Right cardiac atrium (tissue), 5 donors: ENCODE data around the gene GATA6. TPM values are rescaled to one million over a fixed set of nuclear protein-coding genes. Genes with fewer than 3 reads are reported as not detected.

Source experiments
- ATAC-seq, 2 donors: fragments of 200-7000 bp; cut with Tn5 transposase; one replicate each; pipeline versions ENCODE4 v1.8.0 to v1.9.1; 2020; ENCODE audit warnings: moderate library complexity in 2 of 2, mild to moderate bottlenecking in 1 of 2
- DNase-seq, 3 donors: peaks; one replicate each; pipeline ENCODE4 v3.0.0-alpha.2; 2020
- H3K27ac ChIP-seq: one replicate; pipeline ENCODE4 v1.5.1; 2013; ENCODE audit warnings: mild to moderate bottlenecking, low read length, control low read depth, moderate library complexity
- H3K27me3 ChIP-seq: one replicate; pipeline ENCODE4 v1.6.1; 2013; ENCODE audit not compliant: control insufficient read depth, insufficient read depth
- H3K4me1 ChIP-seq: one replicate; pipeline ENCODE4 v1.6.1; 2013; ENCODE audit warnings: low read length; ENCODE audit not compliant: control insufficient read depth, insufficient read depth
- H3K4me3 ChIP-seq: one replicate; pipeline ENCODE4 v1.5.1; 2013; ENCODE audit warnings: low read length, control low read depth
- H3K9me3 ChIP-seq: one replicate; pipeline ENCODE4 v1.6.1; 2013; ENCODE audit warnings: low read length; ENCODE audit not compliant: control insufficient read depth
- WGBS: extraction: QIAGEN DNeasy Blood & Tissue Kit; methylation state at CpG from one replicate; pipeline ENCODE4 v1.1.7; 2013; 5-methylcytosine and 5-hydroxymethylcytosine counted together
- intact Hi-C, 4 donors: fragments of 100-400 bp; cut with DNase I; formaldehyde crosslinking; loops; one replicate each; pipeline versions ENCODE4 v1.11.0 to v1.14.0; 2022 to 2023
- polyA plus RNA-seq: library from polyadenylated mRNA; stranded (reverse); fragments of 200-250 nt; gene quantifications from one replicate; pipeline ENCODE4 v1.2.3, GENCODE V29; 2013
- total RNA-seq, 4 donors: library from RNA; stranded (reverse); fragmentation: NEBNext Ultra II Directional; extraction: Animal tissue kit (Norgen Biotek cat#: 25700); gene quantifications; one replicate each; pipeline ENCODE4 v1.2.1, GENCODE V29; 2021
- donor health status: healthy with polysubstance abuse.
- donor health status: DM: no; HTN: yes; CAD: no.
- donor health status: DM: no; HTN: no; CAD: no.
- donor health status: DM: no; HTN: yes; CAD: no; lungs with severe emphysema.
- donor health status: DM: yes; HTN: yes; CAD: no.

The GATA6 gene
- total and polyA plus RNA-seq, 5 donors = 52.4 to 85.8 (median 73.6) TPM

GRCh38 chr18:22173221-22173927 lies 4.0 kb downstream of the GATA6 start:
- no peaks in the 10 kb centered on the region for H3K27me3 ChIP-seq
- peak overlapping the region; percentile 66 for H3K4me3 ChIP-seq
- no peak for DNase-seq
- ATAC-seq = no peak
- peak overlapping the region; percentile 49 for H3K27ac ChIP-seq
- intact Hi-C loops = loop anchor here (5.0 to 10.0 kb wide), 4 partner anchors 174 to 531 kb away; no protein-coding TSS in a partner anchor
- H3K4me1 ChIP-seq = no peaks in the 10 kb centered on the region
- no peaks in the 10 kb centered on the region for H3K9me3 ChIP-seq
- WGBS = 39% methylated on average over 22 of the region's 22 CpGs

GRCh38 chr18:22173928-22174301 lies 4.5 kb downstream of the GATA6 start:
- intact Hi-C loops = loop anchor here (5.0 to 10.0 kb wide), 4 partner anchors 173 to 531 kb away; no protein-coding TSS in a partner anchor
- no peak for ATAC-seq
- peak overlapping the region; percentile 66 for H3K4me3 ChIP-seq
- no peaks in the 10 kb centered on the region for H3K4me1 ChIP-seq
- no peaks in the 10 kb centered on the region for H3K27me3 ChIP-seq
- WGBS = 34% methylated on average over 6 of the region's 6 CpGs
- no peak for DNase-seq
- no peaks in the 10 kb centered on the region for H3K9me3 ChIP-seq
- peak overlapping the region; percentile 49 for H3K27ac ChIP-seq

GRCh38 chr18:22174341-22175145 lies 5.2 kb downstream of the GATA6 start:
- Histone ChIP-seq H3K9me3 (no peaks in the 10 kb centered on the region), H3K27ac (peak overlapping the region; percentile 49), H3K27me3 (no peaks in the 10 kb centered on the region), H3K4me1 (no peaks in the 10 kb centered on the region), H3K4me3 (peak overlapping the region; percentile 66)
- no peak for DNase-seq
- peak in 1 of 2 donors; percentile 15 for ATAC-seq
- WGBS = 19% methylated on average over 6 of the region's 6 CpGs
- intact Hi-C loops = loop anchor here (5.0 to 10.0 kb wide), 4 partner anchors 173 to 530 kb away; no protein-coding TSS in a partner anchor

GRCh38 chr18:22175346-22175745 lies 6.0 kb downstream of the GATA6 start:
- intact Hi-C loops = loop anchor here in 3 of 4 donors (5.0 to 10.0 kb wide), 3 partner anchors 289 to 529 kb away; no protein-coding TSS in a partner anchor
- ATAC-seq (no peak), DNase-seq (no peak)
- Histone ChIP-seq H3K9me3 (no peaks in the 10 kb centered on the region), H3K4me1 (no peaks in the 10 kb centered on the region), H3K4me3 (peak overlapping the region; percentile 66), H3K27me3 (no peaks in the 10 kb centered on the region), H3K27ac (peak overlapping the region; percentile 11)
- 38% methylated on average over 4 of the region's 4 CpGs for WGBS

GRCh38 chr18:22176420-22177326 lies 7.3 kb downstream of the GATA6 start:
- 24% methylated on average over 71 of the region's 71 CpGs for WGBS
- no peaks in the 10 kb centered on the region for H3K27me3 ChIP-seq
- peaks cover 2% of the 10 kb centered on the region for H3K4me1 ChIP-seq
- peak; percentile 60 to 73 for ATAC-seq
- peak overlapping the region; percentile 75 for H3K4me3 ChIP-seq
- intact Hi-C loops = loop anchor here in 3 of 4 donors (5.0 to 10.0 kb wide), 3 partner anchors 288 to 528 kb away; no protein-coding TSS in a partner anchor
- peak; percentile 54 to 83 (median 79) for DNase-seq
- H3K27ac ChIP-seq = peak overlapping the region; percentile 83
- no peaks in the 10 kb centered on the region for H3K9me3 ChIP-seq

- WGBS = 39% methylated on average over 13 of the region's 13 CpGs
- Histone ChIP-seq H3K27me3 (no peaks in the 10 kb centered on the region), H3K4me3 (peak overlapping the region; percentile 75), H3K27ac (peak overlapping the region; percentile 83), H3K4me1 (peaks cover 2% of the 10 kb centered on the region), H3K9me3 (no peaks in the 10 kb centered on the region)
- intact Hi-C loops = loop anchor here in 3 of 4 donors (5.0 to 10.0 kb wide), 3 partner anchors 287 to 527 kb away; no protein-coding TSS in a partner anchor
- DNase-seq (no peak), ATAC-seq (no peak)
These were observed 8.0 kb downstream of the GATA6 start for GRCh38 chr18:22177327-22177871.

GRCh38 chr18:22179174-22179573 lies 9.8 kb downstream of the GATA6 start:
- ATAC-seq (no peak), DNase-seq (no peak)
- H3K9me3 ChIP-seq = no peaks in the 10 kb centered on the region
- no peaks in the 10 kb centered on the region for H3K27me3 ChIP-seq
- no peak overlapping the region for H3K27ac ChIP-seq
- H3K4me3 ChIP-seq = peak overlapping the region; percentile 75
- H3K4me1 ChIP-seq = peaks cover 2% of the 10 kb centered on the region
- intact Hi-C loops = loop anchor here in 3 of 4 donors (5.0 to 10.0 kb wide), 3 partner anchors 286 to 526 kb away; no protein-coding TSS in a partner anchor

GRCh38 chr18:22179631-22180030 lies 10.2 kb downstream of the GATA6 start:
- no peak for DNase-seq
- Histone ChIP-seq H3K27ac (no peak overlapping the region), H3K9me3 (no peaks in the 10 kb centered on the region), H3K4me3 (peak overlapping the region; percentile 75), H3K27me3 (no peaks in the 10 kb centered on the region), H3K4me1 (peaks cover 2% of the 10 kb centered on the region)
- intact Hi-C loops = loop anchor here in 3 of 4 donors (5.0 to 10.0 kb wide), 3 partner anchors 285 to 525 kb away; no protein-coding TSS in a partner anchor
- WGBS = 35% methylated on average over 1 of the region's 1 CpG
- no peak for ATAC-seq

GRCh38 chr18:22180722-22181121 lies 11.3 kb downstream of the GATA6 start:
- Histone ChIP-seq H3K27ac (peak overlapping the region; percentile 73), H3K9me3 (no peaks in the 10 kb centered on the region), H3K27me3 (no peaks in the 10 kb centered on the region), H3K4me1 (peaks cover 5% of the 10 kb centered on the region), H3K4me3 (peak overlapping the region; percentile 30)
- no peak for ATAC-seq
- no peak for DNase-seq
- intact Hi-C loops = no loop called here
- 36% methylated on average over 6 of the region's 6 CpGs for whole genome bisulfite sequencing
